DMS53 (cell line): ENCODE results near the gene TMOD2.

Source experiments
- DNase-seq: peaks from one replicate; lab custom pipeline; 2025; lab: John Stamatoyannopoulos, UW

TMOD2 gene

DNA sequence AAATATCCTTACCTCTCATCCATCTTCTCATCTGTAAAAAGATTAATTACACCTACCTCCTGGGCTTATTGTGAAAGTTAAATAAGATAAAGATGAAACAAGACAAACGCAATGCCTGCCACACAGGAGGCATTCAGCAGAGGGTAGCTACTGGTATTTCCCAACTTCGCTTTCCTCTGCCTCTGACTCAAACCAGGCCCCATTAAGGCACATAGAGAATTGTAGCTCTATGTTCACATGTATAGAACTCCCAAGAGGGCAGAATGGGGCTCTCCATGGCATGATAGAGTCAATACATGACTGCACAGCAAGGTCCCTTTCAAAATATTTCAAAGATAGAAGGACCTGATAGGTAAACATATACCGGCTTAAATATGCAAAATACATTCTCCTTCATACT lies 15.3 kb upstream of the TMOD2 start:
- DNase-seq: peak; percentile 9

DNA sequence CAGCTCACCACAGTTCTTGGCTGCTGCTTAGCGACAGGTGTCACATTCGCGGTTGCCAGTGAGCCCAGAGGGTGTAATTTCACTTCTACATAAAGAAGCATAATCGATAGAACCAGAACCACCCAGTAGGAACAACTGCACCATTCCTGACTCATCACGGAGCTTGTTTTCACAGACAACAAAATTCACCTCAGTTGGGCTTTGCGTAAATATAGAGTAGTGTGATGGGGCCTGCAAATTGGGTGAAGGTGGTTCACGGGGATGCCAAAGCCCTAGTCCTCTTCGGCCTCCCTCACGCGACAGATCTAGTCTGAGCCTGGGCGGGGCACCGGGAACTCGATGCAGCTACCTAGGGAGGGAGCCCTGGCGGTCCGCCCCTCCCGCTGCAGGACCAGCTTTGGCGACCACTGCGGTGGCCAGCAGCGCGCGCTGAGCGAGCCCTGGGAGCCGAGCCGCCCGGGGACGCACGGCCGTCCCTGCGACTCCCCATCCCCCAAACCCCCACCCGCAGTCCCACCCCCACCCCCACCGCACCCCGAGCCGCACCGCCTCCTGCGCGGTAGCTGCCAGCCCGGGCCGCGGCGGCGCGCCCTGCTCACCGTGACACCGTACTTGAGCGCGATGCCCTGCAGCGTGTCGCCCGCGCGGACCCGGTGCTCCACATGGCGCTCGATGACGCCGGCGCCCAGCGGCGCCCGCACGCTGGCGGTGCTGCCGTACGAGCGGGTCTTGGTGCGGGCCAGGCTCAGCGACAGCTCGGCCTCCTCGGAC lies 14.5 kb upstream of the TMOD2 start:
- peak; percentile 77 for DNase-seq

DNA sequence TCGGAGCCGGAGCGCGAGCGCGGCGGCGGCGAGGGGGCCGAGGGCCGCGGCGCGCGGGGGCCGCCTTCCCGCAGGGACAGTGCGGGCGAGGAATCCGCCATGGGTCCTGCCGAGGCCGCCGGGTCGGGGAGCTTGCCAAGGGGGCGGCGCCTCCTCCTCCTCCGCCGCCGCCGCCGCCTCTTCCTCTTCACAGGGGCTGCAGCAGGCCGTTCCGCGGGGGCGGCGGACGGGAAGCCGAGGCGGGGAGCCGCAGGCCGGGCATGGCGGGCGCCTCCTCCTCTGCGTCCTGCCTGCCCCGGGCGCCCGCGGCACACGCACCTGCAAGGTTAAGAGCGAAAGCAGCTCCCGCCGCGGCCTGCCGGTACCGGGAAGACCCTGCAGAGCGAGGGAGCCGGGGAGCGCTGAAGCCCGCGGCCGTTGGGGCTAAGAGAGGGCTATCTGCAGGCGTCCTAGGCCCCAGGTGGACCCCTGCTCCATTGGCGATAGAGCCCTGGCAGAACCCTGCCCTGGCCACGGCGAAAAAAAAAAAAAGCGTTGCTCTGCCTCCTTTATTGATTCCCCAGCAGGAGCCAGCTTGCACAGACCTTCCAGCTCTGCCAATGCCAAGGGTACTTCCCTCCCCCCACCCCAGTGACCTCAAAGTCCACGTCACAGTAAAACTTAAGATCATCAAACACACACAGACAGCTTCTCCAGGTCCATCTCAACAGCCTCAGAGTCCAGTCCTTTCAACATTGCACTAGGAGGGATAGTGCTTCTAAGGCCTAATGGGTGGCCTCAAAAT lies 13.7 kb upstream of the TMOD2 start, which contains the start of gene LYSMD2:
Gene LYSMD2 (minus strand): TSS at position 134 of the 784 bp plus-strand sequence. CDS start 33 bp downstream, at position 101.
- DNase-seq: peak; percentile 73

DNA sequence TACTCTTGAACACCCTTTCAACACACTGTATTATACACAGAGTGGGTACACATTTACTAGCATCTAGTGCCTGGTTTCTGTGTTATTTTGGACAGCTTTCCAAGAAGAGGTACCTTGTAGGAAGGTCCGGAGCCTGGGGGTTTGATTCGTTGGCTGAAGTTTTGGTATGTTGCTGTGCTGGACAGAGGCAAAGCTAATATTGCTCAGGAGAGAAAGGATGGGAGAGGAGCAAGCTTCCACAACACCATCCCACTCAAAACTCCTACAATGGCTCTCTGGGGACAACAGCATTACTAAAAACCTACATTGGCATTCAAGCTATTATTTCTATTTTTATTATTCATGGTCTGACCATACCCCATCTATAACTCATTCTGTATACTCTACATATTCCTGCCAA lies 12.8 kb upstream of the TMOD2 start:
- DNase-seq: peak; percentile 16

DNA sequence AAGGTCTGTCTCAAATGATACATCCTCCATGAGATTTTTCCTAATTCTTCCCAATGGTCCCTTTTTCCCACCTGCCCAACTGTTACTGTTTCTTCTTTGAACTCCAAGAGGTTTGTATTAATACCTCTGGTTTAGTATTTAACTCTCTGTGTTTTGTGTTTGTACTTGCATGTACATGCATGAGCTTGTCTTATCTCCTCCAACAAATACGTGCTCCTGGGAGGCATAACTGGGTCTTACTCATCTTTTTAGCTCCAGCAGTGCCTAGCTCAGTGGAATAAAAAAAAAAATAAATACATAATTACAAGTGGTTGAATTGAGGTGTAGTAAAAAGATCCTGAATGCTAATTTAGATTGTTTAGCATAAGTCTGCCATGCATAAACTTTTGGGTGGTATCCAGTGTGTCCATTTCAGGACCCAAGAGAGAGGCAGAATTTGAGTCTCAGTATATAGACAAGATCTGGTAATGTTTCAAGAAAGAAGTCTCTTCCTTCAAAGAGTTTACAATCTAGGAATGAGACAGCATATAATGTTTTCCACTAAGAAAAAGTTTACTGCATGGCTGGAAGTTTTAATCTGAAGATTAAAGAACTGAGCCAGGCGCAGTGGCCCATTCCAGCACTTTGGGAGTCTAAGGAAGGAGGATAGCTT lies 12.2 kb upstream of the TMOD2 start:
- no peak for DNase-seq

DNA sequence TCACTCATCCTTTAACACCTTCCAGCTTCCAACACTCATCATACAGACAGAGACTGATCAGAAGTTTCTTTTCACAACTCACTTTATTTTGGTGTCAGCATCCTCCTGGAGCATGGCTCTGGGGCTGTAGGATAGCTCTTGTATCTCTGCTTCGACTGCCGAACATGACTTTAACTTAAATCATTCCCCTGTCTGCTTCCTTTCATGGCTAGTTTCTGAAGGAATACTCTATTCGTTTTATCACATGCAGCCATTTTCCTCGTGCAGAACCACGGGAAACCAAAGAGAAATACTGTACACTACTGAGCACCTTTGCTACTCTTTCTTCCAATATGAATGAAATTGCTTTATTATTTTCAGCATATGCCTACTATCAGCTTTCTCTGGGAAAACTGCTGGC lies 2.1 kb upstream of the TMOD2 start:
- DNase-seq: no peak

DNA sequence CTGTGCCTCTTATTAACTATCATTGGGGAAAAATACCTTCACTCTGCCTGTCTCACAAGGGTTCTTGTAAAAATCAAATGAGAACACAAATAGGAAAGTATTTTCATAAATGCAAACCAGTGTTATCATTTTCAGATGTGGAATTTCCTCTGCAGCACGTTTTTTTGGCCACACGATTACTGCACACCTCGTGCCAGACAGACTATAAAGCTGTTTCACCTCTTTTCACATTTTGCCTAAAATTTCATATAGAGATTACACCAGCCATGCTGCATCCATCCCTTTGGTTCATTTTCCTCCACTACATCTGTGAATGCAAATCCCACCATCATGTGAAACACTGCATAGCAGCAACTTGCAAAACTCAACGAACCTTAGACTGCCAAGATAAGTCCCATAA lies 1.2 kb upstream of the TMOD2 start:
- no peak for DNase-seq

DNA sequence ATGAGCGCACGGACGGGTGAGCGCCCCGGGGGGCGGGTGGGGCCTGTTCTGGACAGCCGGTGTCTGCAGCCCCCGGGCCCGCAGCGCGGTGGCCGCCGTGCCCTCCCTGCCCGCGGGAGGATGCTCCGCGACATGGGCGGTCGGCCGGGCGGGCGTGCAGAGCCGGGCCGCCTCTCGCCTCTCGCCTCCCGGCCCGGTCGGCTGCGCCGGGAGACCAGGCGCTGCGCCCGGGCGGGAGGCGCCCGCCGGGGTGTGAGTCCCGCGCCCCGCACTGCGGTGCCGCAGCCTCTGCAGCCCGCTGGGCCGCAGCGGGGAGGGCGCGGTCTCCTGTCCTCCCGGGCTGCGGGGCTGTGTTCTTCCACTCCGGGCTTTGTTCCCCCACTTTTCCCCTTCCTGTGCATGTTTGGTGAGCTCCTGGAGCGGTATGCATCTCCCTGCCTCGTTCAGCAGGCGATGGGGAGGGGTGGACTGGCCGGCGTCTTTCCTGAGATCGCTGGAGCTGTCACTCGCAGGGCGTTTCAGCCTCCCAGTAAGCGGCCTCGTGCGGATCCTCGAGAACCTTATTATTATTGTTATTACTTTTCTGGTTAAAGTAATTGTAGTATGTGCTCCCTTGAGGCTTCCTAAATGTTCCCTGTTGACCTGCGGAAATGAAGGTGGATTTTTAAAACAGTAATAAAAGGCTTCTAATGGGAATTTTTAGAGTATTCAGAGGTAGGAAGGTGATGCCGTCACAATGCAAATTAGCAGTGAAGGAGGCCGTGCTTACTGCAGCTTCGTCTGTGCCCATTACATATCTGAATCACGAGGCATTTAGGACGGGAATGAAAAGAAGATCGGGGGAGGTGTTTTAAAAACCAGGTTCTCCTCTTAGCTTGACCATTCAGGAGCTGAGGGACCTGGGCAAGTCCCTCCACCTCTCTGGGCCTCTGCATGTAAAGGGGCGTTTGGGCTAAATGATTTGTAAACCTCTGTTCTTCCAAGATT lies 593 bp downstream of the TMOD2 start:
- peak; percentile 69 for DNase-seq

- no peak for DNase-seq
Observed at GRCh38 chr15:51752888-51753287, 1.5 kb downstream of the TMOD2 start.

DNA sequence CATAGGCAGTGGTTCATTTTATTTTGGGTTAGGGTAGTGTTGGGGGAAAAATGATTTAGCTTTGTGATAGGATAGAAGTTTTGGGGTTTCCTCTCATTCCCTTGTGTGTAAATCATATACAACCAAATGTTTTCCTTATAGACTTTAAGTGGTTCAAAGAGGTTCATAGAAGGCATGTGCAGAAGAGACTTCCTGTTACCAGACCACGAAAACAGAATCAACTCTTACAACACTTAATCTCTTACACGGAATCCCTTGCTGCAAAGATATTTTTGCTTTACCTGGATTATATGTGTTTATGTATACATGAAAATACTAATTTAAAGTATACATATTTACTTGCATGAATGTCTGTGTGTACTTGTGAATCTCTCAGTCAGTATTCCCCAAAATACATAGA lies 2.9 kb downstream of the TMOD2 start:
- DNase-seq: no peak

DNA sequence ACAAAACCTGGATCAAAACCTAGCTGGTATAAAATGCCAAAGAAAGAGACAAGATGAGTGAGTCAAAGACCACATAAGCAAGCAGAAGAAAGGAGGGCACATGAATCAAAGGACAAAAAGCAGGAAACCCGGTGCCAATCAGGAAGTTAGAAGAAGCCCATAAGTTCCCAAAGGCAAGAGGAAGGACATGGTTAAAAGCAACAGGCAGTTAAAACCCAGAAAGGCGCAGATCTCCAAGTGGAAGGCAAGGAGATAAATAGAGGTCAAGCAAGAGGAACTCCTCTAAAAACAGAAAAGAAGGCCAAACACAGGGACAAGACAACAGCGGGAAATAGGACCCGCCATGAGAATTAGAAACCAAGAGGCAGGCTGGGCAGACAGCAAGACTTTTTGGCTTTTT lies 4.4 kb downstream of the TMOD2 start:
- DNase-seq: no peak

- DNase-seq: no peak
Observed at GRCh38 chr15:51756482-51756881, 5.1 kb downstream of the TMOD2 start.

GRCh38 chr15:51757450-51757849 lies 6.1 kb downstream of the TMOD2 start:
- DNase-seq: no peak

DNA sequence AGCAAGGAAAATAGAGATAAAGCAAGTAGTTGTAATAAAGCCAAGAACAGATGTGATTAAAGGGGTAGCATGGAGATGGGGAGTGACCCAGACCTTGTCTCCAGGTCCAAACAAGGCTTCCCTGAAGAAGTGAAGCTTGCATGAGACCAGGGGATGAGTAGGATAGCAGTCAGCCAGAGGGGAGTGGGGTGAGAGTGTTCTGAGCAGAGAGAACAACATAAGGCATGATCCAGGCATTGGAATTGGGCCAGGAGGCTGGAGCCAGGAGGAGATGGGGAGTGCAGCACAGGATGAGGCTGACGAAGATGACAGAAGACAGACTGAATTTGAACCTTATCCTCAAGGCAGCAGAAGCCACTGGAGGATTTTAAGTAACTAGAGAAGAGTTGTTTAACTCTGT lies 7.2 kb downstream of the TMOD2 start:
- no peak for DNase-seq

- DNase-seq: peak; percentile 13
Observed at GRCh38 chr15:51759557-51760070, 8.2 kb downstream of the TMOD2 start.

DNA sequence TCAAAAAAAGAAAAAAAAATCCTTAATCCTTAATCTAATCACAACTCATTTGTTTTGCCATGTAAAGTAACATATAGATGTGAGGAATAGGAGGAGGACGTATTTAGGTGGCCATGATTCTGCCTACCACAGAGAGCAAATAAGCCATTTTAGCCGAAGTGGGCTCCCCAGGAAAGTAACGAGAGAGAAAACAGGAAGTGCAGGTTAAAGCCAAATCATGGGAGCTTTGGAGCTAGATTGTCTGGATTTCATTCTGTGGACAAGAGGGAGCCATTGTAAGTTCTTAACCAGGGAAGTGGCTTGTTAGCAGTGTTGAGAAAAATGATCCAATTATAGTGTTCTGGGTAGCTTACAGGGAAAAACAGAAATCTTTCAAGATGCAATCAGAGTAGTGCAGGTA lies 9.4 kb downstream of the TMOD2 start:
- no peak for DNase-seq

DNA sequence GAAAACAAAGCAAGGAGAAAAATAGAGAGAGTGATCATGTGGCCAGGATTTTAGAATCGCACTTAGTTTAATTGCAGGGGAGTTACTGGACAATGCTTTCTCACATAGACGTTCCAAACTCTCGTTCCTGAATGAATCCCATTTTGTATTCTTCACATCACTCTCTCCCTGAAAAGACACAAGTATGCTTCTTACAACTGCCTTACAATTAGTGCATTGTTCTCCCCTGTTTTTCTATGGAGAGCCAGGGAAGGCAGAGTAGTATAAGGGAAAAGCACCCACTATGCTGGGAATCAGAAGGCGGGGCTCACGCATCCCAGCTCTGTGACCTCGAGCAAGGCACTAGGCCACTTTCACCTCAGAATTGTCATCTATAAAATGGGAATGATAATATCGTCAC lies 14.4 kb downstream of the TMOD2 start:
- no peak for DNase-seq

DNA sequence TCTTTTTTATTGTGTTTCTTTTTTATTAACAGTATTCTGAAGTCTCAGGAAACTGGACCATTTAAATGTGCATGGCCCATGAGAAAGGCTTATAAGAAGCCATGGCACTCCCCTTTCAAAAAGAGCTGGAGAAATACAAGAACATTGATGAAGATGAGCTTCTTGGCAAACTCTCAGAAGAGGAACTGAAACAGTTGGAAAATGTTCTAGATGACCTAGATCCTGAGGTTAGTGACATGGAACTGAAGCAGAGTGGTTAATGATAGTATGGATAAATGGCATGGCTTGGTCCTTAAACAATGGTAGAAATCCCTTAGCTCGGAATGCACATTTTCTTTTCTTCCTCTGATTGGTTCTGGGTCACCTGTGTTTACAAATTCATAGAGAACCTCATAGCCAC lies 14.9 kb downstream of the TMOD2 start:
- DNase-seq: no peak

GRCh38 chr15:51768018-51768417 lies 16.6 kb downstream of the TMOD2 start:
- DNase-seq: no peak

GRCh38 chr15:51770902-51771301 lies 19.5 kb downstream of the TMOD2 start:
- DNase-seq: no peak

GRCh38 chr15:51771773-51772172 lies 20.4 kb downstream of the TMOD2 start:
- DNase-seq: peak; percentile 64
